Right cardiac atrium (tissue), 5 donors: Measurements from ENCODE around the gene LMF1. TPM values are rescaled to one million over a fixed set of nuclear protein-coding genes. Genes with fewer than 3 reads are reported as not detected.

Experiments used
- ATAC-seq, 2 donors: fragments of 200-7000 bp; cut with Tn5 transposase; one replicate each; pipeline versions ENCODE4 v1.8.0 to v1.9.1; 2020; ENCODE audit warnings: moderate library complexity in 2 of 2, mild to moderate bottlenecking in 1 of 2
- DNase-seq, 3 donors: peaks; one replicate each; pipeline ENCODE4 v3.0.0-alpha.2; 2020
- H3K27ac ChIP-seq: one replicate; pipeline ENCODE4 v1.5.1; 2013; ENCODE audit warnings: mild to moderate bottlenecking, low read length, control low read depth, moderate library complexity
- H3K27me3 ChIP-seq: one replicate; pipeline ENCODE4 v1.6.1; 2013; ENCODE audit not compliant: control insufficient read depth, insufficient read depth
- H3K4me1 ChIP-seq: one replicate; pipeline ENCODE4 v1.6.1; 2013; ENCODE audit warnings: low read length; ENCODE audit not compliant: control insufficient read depth, insufficient read depth
- H3K4me3 ChIP-seq: one replicate; pipeline ENCODE4 v1.5.1; 2013; ENCODE audit warnings: low read length, control low read depth
- H3K9me3 ChIP-seq: one replicate; pipeline ENCODE4 v1.6.1; 2013; ENCODE audit warnings: low read length; ENCODE audit not compliant: control insufficient read depth
- WGBS: extraction: QIAGEN DNeasy Blood & Tissue Kit; methylation state at CpG from one replicate; pipeline ENCODE4 v1.1.7; 2013; 5-methylcytosine and 5-hydroxymethylcytosine counted together
- intact Hi-C, 4 donors: fragments of 100-400 bp; cut with DNase I; formaldehyde crosslinking; loops; one replicate each; pipeline versions ENCODE4 v1.11.0 to v1.14.0; 2022 to 2023
- polyA plus RNA-seq: library from polyadenylated mRNA; stranded (reverse); fragments of 200-250 nt; gene quantifications from one replicate; pipeline ENCODE4 v1.2.3, GENCODE V29; 2013
- total RNA-seq, 4 donors: library from RNA; stranded (reverse); fragmentation: NEBNext Ultra II Directional; extraction: Animal tissue kit (Norgen Biotek cat#: 25700); gene quantifications; one replicate each; pipeline ENCODE4 v1.2.1, GENCODE V29; 2021
- donor health status: healthy with polysubstance abuse.
- donor health status: DM: no; HTN: yes; CAD: no.
- donor health status: DM: no; HTN: no; CAD: no.
- donor health status: DM: no; HTN: yes; CAD: no; lungs with severe emphysema.
- donor health status: DM: yes; HTN: yes; CAD: no.

LMF1 gene
- total and polyA plus RNA-seq, 5 donors = 7.8 to 13.3 (median 10.8) TPM

GRCh38 chr16:908526-909155 is 62.1 kb downstream of the LMF1 start:
- H3K9me3 ChIP-seq = no peaks in the 10 kb centered on the region
- no peaks in the 10 kb centered on the region for H3K27me3 ChIP-seq
- intact Hi-C loops = no loop called here
- WGBS = 95% methylated on average over 15 of the region's 15 CpGs
- H3K4me1 ChIP-seq = no peaks in the 10 kb centered on the region
- H3K4me3 ChIP-seq = no peak overlapping the region
- no peak overlapping the region for H3K27ac ChIP-seq
- DNase-seq (peak; percentile 4 to 52 (median 26)), ATAC-seq (no peak)

GRCh38 chr16:907842-908241 is 62.9 kb downstream of the LMF1 start:
- intact Hi-C loops = no loop called here
- WGBS = 91% methylated on average over 7 of the region's 7 CpGs
- DNase-seq = peak in 1 of 3 donors; percentile 10
- ATAC-seq = no peak
- Histone ChIP-seq H3K4me3 (no peak overlapping the region), H3K4me1 (no peaks in the 10 kb centered on the region), H3K27ac (no peak overlapping the region), H3K9me3 (no peaks in the 10 kb centered on the region), H3K27me3 (no peaks in the 10 kb centered on the region)

GRCh38 chr16:907361-907760 is 63.4 kb downstream of the LMF1 start:
- WGBS = 98% methylated on average over 15 of the region's 15 CpGs
- Histone ChIP-seq H3K9me3 (no peaks in the 10 kb centered on the region), H3K4me3 (no peak overlapping the region), H3K27ac (no peak overlapping the region), H3K4me1 (no peaks in the 10 kb centered on the region), H3K27me3 (no peaks in the 10 kb centered on the region)
- DNase-seq (peak in 1 of 3 donors; percentile 52), ATAC-seq (no peak)
- intact Hi-C loops = no loop called here

GRCh38 chr16:906296-906695 is 64.5 kb downstream of the LMF1 start:
- WGBS = 95% methylated on average over 12 of the region's 12 CpGs
- Histone ChIP-seq H3K27me3 (no peaks in the 10 kb centered on the region), H3K27ac (no peak overlapping the region), H3K9me3 (no peaks in the 10 kb centered on the region), H3K4me3 (no peak overlapping the region), H3K4me1 (no peaks in the 10 kb centered on the region)
- intact Hi-C loops = no loop called here
- ATAC-seq = no peak
- DNase-seq = peak in 1 of 3 donors; percentile 3

GRCh38 chr16:901715-902601 is 68.8 kb downstream of the LMF1 start:
- ATAC-seq (peak; percentile 26 to 79), DNase-seq (peak; percentile 6 to 55 (median 47))
- Histone ChIP-seq H3K4me1 (no peaks in the 10 kb centered on the region), H3K27me3 (no peaks in the 10 kb centered on the region), H3K27ac (no peak overlapping the region), H3K4me3 (no peak overlapping the region), H3K9me3 (no peaks in the 10 kb centered on the region)
- 83% methylated on average over 32 of the region's 32 CpGs for WGBS
- intact Hi-C loops = no loop called here

GRCh38 chr16:901149-901548 is 69.6 kb downstream of the LMF1 start:
- Histone ChIP-seq H3K27me3 (no peaks in the 10 kb centered on the region), H3K9me3 (no peaks in the 10 kb centered on the region), H3K27ac (no peak overlapping the region), H3K4me3 (no peak overlapping the region), H3K4me1 (no peaks in the 10 kb centered on the region)
- ATAC-seq = no peak
- intact Hi-C loops = no loop called here
- DNase-seq = peak in 1 of 3 donors; percentile 17
- WGBS = 80% methylated on average over 11 of the region's 11 CpGs

- intact Hi-C loops = no loop called here
- Histone ChIP-seq H3K27me3 (no peaks in the 10 kb centered on the region), H3K4me1 (no peaks in the 10 kb centered on the region), H3K9me3 (no peaks in the 10 kb centered on the region), H3K27ac (no peak overlapping the region), H3K4me3 (no peak overlapping the region)
- DNase-seq (peak in 1 of 3 donors; percentile 18), ATAC-seq (no peak)
- 98% methylated on average over 7 of the region's 7 CpGs for WGBS
Observed at GRCh38 chr16:900211-900610, 70.6 kb downstream of the LMF1 start.

GRCh38 chr16:899683-900060 is 71.1 kb downstream of the LMF1 start:
- H3K9me3 ChIP-seq = no peaks in the 10 kb centered on the region
- no peak overlapping the region for H3K27ac ChIP-seq
- ATAC-seq = no peak
- no peaks in the 10 kb centered on the region for H3K27me3 ChIP-seq
- H3K4me3 ChIP-seq = no peak overlapping the region
- 96% methylated on average over 24 of the region's 24 CpGs for whole genome bisulfite sequencing
- H3K4me1 ChIP-seq = no peaks in the 10 kb centered on the region
- intact Hi-C loops = no loop called here
- peak in 2 of 3 donors; percentile 5 to 34 for DNase-seq

GRCh38 chr16:898761-899682 is 71.8 kb downstream of the LMF1 start:
- Histone ChIP-seq H3K4me3 (no peak overlapping the region), H3K27me3 (no peaks in the 10 kb centered on the region), H3K4me1 (no peaks in the 10 kb centered on the region), H3K9me3 (no peaks in the 10 kb centered on the region), H3K27ac (no peak overlapping the region)
- ATAC-seq (no peak), DNase-seq (peak in 2 of 3 donors; percentile 6 to 30)
- intact Hi-C loops = no loop called here
- WGBS = 85% methylated on average over 39 of the region's 39 CpGs

GRCh38 chr16:898216-898615 is 72.6 kb downstream of the LMF1 start:
- Histone ChIP-seq H3K27ac (no peak overlapping the region), H3K9me3 (no peaks in the 10 kb centered on the region), H3K4me1 (no peaks in the 10 kb centered on the region), H3K4me3 (no peak overlapping the region), H3K27me3 (no peaks in the 10 kb centered on the region)
- 78% methylated on average over 11 of the region's 11 CpGs for WGBS
- ATAC-seq = no peak
- peak in 2 of 3 donors; percentile 36 to 49 for DNase-seq
- intact Hi-C loops = no loop called here
